Measurements from ENCODE around the gene RNH1.

DNA sequence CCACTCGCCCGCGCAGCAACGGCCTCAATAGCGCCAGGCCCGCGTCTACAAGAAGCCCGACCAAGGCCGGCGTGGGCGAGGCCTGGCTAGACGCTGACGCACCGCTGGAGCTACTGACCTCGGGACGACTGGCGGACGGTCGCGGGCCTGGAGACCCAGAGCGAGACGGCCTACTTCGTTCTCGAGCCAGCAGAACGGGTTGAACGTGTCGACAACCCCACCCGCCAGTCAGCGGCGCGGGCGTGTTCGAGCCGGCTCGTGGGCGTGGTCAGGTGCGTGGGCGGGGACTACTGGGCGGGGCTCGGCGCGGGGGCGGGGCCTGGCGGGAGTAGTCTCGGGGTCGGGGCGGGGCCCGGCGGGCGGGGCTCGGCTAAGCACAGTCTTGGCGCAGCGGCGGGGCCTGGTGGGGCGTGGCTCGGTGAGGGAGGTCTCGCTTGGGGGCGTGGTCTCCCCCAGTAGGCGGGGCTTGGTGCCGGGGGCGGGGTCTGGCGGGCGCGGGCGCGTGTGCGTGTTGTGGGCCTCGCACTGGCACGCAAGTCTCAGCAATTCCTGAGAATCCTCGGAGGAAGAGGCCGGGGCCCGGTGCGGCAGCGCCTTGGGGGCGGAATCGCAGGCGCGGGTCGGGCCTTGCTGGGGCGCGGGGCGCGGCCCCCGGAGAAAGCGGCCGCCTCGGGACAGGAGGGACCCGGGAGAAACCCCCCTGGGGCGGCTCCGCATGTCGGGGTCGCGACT, at the start of gene RNH1:
- TF ChIP-seq CTCF (IDR thresholded peaks at IDR 0.05): no peak
- TF ChIP-seq POLR2AphosphoS5 (IDR thresholded peaks at IDR 0.05; ENCODE audit: low read depth, low read length): peak; percentile 93
- no peak for TF ChIP-seq TCF7L2 (IDR thresholded peaks at IDR 0.05; ENCODE audit: low read depth, low read length)

Measured in Panc1 (cell line).